Left renal cortex interstitium (tissue), 4 donors: ENCODE measurements around the gene GOLGA3. TPM values are rescaled to one million over a fixed set of nuclear protein-coding genes. Genes with fewer than 3 reads are reported as not detected.
"Not testable (repeated sequence)": the region's sequence is repeated elsewhere in the genome, so short reads cannot be mapped to it uniquely, and the experiment has no call there.

ENCODE experiments used
- DNase-seq, 4 donors: peaks; one replicate each; pipeline ENCODE4 v3.0.0-alpha.2; 2013; ENCODE audit warnings: low read depth in 4 of 4, low spot score in 2 of 4, missing footprints in 1 of 4
- polyA plus RNA-seq, 4 donors: library from polyadenylated mRNA; unstranded; fragments of 120-200 nt; gene quantifications; one replicate each; pipeline ENCODE4 v1.2.1, GENCODE V29; 2013; ENCODE audit not compliant: insufficient read length in 4 of 4

The GOLGA3 gene
- polyA plus RNA-seq, 4 donors = 23.2 to 38.4 (median 31.0) TPM

- DNase-seq = not testable (repeated sequence)
Observed at GRCh38 chr12:132758825-132759224, 69.8 kb downstream of the GOLGA3 start.

GRCh38 chr12:132754160-132754932 lies 74.3 kb downstream of the GOLGA3 start:
- no peak for DNase-seq

GRCh38 chr12:132753670-132754069 lies 75.0 kb downstream of the GOLGA3 start:
- not testable (repeated sequence) for DNase-seq

GRCh38 chr12:132748319-132748718 lies 80.3 kb downstream of the GOLGA3 start:
- DNase-seq = no peak

- DNase-seq = no peak
Observed at GRCh38 chr12:132747896-132748295, 80.8 kb downstream of the GOLGA3 start.

GRCh38 chr12:132747395-132747794 lies 81.3 kb downstream of the GOLGA3 start:
- DNase-seq = no peak

GRCh38 chr12:132746613-132747012 lies 82.1 kb downstream of the GOLGA3 start:
- DNase-seq = no peak

GRCh38 chr12:132743831-132744230 lies 84.8 kb downstream of the GOLGA3 start:
- DNase-seq = no peak

- DNase-seq = no peak
Observed at GRCh38 chr12:132741620-132742019, 87.0 kb downstream of the GOLGA3 start.

GRCh38 chr12:132740652-132741051 lies 88.0 kb downstream of the GOLGA3 start:
- DNase-seq = no peak

GRCh38 chr12:132740313-132740646 lies 88.4 kb downstream of the GOLGA3 start:
- no peak for DNase-seq

- DNase-seq = no peak
Observed at GRCh38 chr12:132739600-132740312, 88.9 kb downstream of the GOLGA3 start.

GRCh38 chr12:132736913-132737312 lies 91.8 kb downstream of the GOLGA3 start:
- no peak for DNase-seq

- DNase-seq = no peak
Observed at GRCh38 chr12:132736378-132736777, 92.3 kb downstream of the GOLGA3 start.

GRCh38 chr12:132735496-132735895 lies 93.2 kb downstream of the GOLGA3 start:
- no peak for DNase-seq

GRCh38 chr12:132734206-132734605 lies 94.5 kb downstream of the GOLGA3 start:
- no peak for DNase-seq

- no peak for DNase-seq
Observed at GRCh38 chr12:132731574-132731973, 97.1 kb downstream of the GOLGA3 start.

GRCh38 chr12:132730353-132730752 lies 98.3 kb downstream of the GOLGA3 start:
- no peak for DNase-seq

GRCh38 chr12:132729541-132730320 lies 98.9 kb downstream of the GOLGA3 start:
- DNase-seq = no peak

GRCh38 chr12:132728502-132728901 lies 100.2 kb downstream of the GOLGA3 start:
- DNase-seq = no peak

GRCh38 chr12:132727091-132727794 lies 101.4 kb downstream of the GOLGA3 start:
- DNase-seq = no peak
